Caco-2 (cell line): Measurements from ENCODE around the gene NFIL3. TPM values are rescaled to one million over a fixed set of nuclear protein-coding genes. Genes with fewer than 3 reads are reported as not detected.

ENCODE experiments used
- BruUV-seq: library from RNA; stranded (reverse); fragments of 400-500 nt; replicated peaks from 2 replicates; lab custom pipeline; 2021; lab: Mats Ljungman, UMichigan
- CTCF ChIA-PET: fragments of 300-600 bp; sonication (Branson Sonifier 250); formaldehyde crosslinking; loops from one replicate; lab custom pipeline; 2022; ENCODE audit warnings: antibody characterized with exemption; lab: Charles Lee
- POLR2A ChIA-PET: fragments of 300-600 bp; sonication (Branson Sonifier 250); formaldehyde crosslinking; loops from one replicate; lab custom pipeline; 2022; ENCODE audit warnings: antibody characterized with exemption; lab: Charles Lee
- DNase-seq, 2 experiments: peaks; one replicate each; pipeline versions ENCODE4 v3.0.0 to v3.0.0-alpha.2; 2020 to 2022
- H3K27me3 ChIP-seq: replicated peaks from 2 replicates; pipeline ENCODE4 v1.6.0; 2011; ENCODE audit warnings: low read length; ENCODE audit not compliant: control insufficient read depth, insufficient read depth
- H3K36me3 ChIP-seq: 2 replicates; pipeline ENCODE4 v1.5.1; 2011; ENCODE audit warnings: low read length; ENCODE audit not compliant: control insufficient read depth, insufficient read depth
- H3K4me1 ChIP-seq: fragments of 250-450 bp; sonication (Bioruptor Pico); 2 replicates; pipeline ENCODE4 v1.5.1; 2020; ENCODE audit warnings: mild to moderate bottlenecking
- H3K4me3 ChIP-seq: 2 replicates; pipeline ENCODE4 v1.5.1; 2011; ENCODE audit warnings: low read depth, mild to moderate bottlenecking, control low read depth, low read length
- H3K9me3 ChIP-seq: fragments of 250-450 bp; sonication (Bioruptor Pico); 2 replicates; pipeline ENCODE4 v1.5.1; 2020; ENCODE audit warnings: mild to moderate bottlenecking, moderate library complexity
- H3K27ac Mint-ChIP-seq: one replicate; pipeline ENCODE4 v1.8.0; 2022; ENCODE audit warnings: mixed read lengths; ENCODE audit not compliant: unreplicated experiment
- H3K27me3 Mint-ChIP-seq: one replicate; pipeline ENCODE4 v1.8.0; 2022; ENCODE audit warnings: mixed read lengths; ENCODE audit not compliant: insufficient read depth, unreplicated experiment
- H3K36me3 Mint-ChIP-seq: one replicate; pipeline ENCODE4 v1.8.0; 2022; ENCODE audit warnings: mild to moderate bottlenecking, mixed read lengths; ENCODE audit not compliant: insufficient read depth, unreplicated experiment
- H3K4me1 Mint-ChIP-seq: one replicate; pipeline ENCODE4 v1.8.0; 2022; ENCODE audit warnings: low read depth, mixed read lengths; ENCODE audit not compliant: unreplicated experiment
- H3K4me3 Mint-ChIP-seq: one replicate; pipeline ENCODE4 v1.8.0; 2022; ENCODE audit warnings: mild to moderate bottlenecking, moderate library complexity, mixed read lengths; ENCODE audit not compliant: unreplicated experiment
- H3K9me3 Mint-ChIP-seq: one replicate; pipeline ENCODE4 v1.8.0; 2022; ENCODE audit warnings: mixed read lengths; ENCODE audit not compliant: unreplicated experiment
- CTCF ChIP-seq, 2 experiments: fragments of 200-600 bp in 1 of 2; IDR thresholded peaks; 1 replicate in 1 of 2; 2 replicates in 1 of 2; pipeline versions ENCODE4 v1.5.1 to v1.8.0; 2011 to 2022; ENCODE audit warnings: antibody characterized with exemption in 1 of 2, control low read depth in 1 of 2, inconsistent platforms in 1 of 2, low read depth in 1 of 2, low read length in 1 of 2, mild to moderate bottlenecking in 1 of 2, moderate library complexity in 1 of 2; ENCODE audit not compliant: insufficient read depth in 1 of 2, severe bottlenecking in 1 of 2, unreplicated experiment in 1 of 2
- intact Hi-C: fragments of 100-400 bp; cut with micrococcal nuclease; formaldehyde crosslinking; loops from one replicate; pipeline ENCODE4 v1.10.0; 2022; ENCODE audit not compliant: unreplicated experiment
- total RNA-seq: library from RNA; stranded (reverse); gene quantifications from 2 replicates; pipeline ENCODE4 v1.2.3, GENCODE V29; 2022

The NFIL3 gene
- total RNA-seq, 1 experiment from 2014 or later, result 13.5 TPM

- no peak for DNase-seq
- intact Hi-C loops, result no loop called here
- H3K4me3 Mint-ChIP-seq, result no peak overlapping the region
- POLR2A ChIA-PET, result no interaction called here
- H3K36me3 Mint-ChIP-seq, result no peaks in the 10 kb centered on the region
- BruUV-seq, result no TSS peak
- CTCF ChIA-PET, result no interaction called here
- no peak overlapping the region for H3K27ac Mint-ChIP-seq
- Histone ChIP-seq H3K36me3 (no peaks in the 10 kb centered on the region), H3K4me1 (peaks cover 9% of the 10 kb centered on the region; the same call in 1 of the 2 replicates), H3K27me3 (no peaks in the 10 kb centered on the region), H3K4me3 (no peak overlapping the region), H3K9me3 (no peaks in the 10 kb centered on the region)
- no peaks in the 10 kb centered on the region for H3K9me3 Mint-ChIP-seq
- no peaks in the 10 kb centered on the region for H3K4me1 Mint-ChIP-seq
- no peaks in the 10 kb centered on the region for H3K27me3 Mint-ChIP-seq
- no peak for TF ChIP-seq CTCF (IDR thresholded peaks at IDR 0.05; ENCODE audit: insufficient read depth in 1 of 2, low read depth in 1 of 2, low read length in 1 of 2, severe bottlenecking in 1 of 2, unreplicated experiment in 1 of 2)
Measured at GRCh38 chr9:91393826-91394225, 29.8 kb downstream of the NFIL3 start.

GRCh38 chr9:91392435-91392834 is 31.2 kb downstream of the NFIL3 start:
- no peak overlapping the region for H3K4me3 Mint-ChIP-seq
- Histone ChIP-seq H3K27me3 (no peaks in the 10 kb centered on the region), H3K4me1 (peaks cover 9% of the 10 kb centered on the region; the same call in 1 of the 2 replicates), H3K36me3 (no peaks in the 10 kb centered on the region), H3K4me3 (no peak overlapping the region), H3K9me3 (no peaks in the 10 kb centered on the region)
- DNase-seq, result no peak
- CTCF ChIA-PET, result interaction anchor here (0.5 kb wide), 1 partner anchor 355 kb away, joined by 3 read pairs; no protein-coding TSS in a partner anchor
- no peaks in the 10 kb centered on the region for H3K27me3 Mint-ChIP-seq
- intact Hi-C loops, result no loop called here
- no peaks in the 10 kb centered on the region for H3K4me1 Mint-ChIP-seq
- no peak overlapping the region for H3K27ac Mint-ChIP-seq
- TF ChIP-seq CTCF (IDR thresholded peaks at IDR 0.05; ENCODE audit: insufficient read depth in 1 of 2, low read depth in 1 of 2, low read length in 1 of 2, severe bottlenecking in 1 of 2, unreplicated experiment in 1 of 2), result no peak
- POLR2A ChIA-PET, result no interaction called here
- no peaks in the 10 kb centered on the region for H3K9me3 Mint-ChIP-seq
- no TSS peak for BruUV-seq
- no peaks in the 10 kb centered on the region for H3K36me3 Mint-ChIP-seq

GRCh38 chr9:91391818-91392217 is 31.8 kb downstream of the NFIL3 start:
- Histone ChIP-seq H3K9me3 (no peaks in the 10 kb centered on the region), H3K4me1 (peaks cover 9% of the 10 kb centered on the region; the same call in 1 of the 2 replicates), H3K27me3 (no peaks in the 10 kb centered on the region), H3K4me3 (no peak overlapping the region), H3K36me3 (no peaks in the 10 kb centered on the region)
- no peaks in the 10 kb centered on the region for H3K27me3 Mint-ChIP-seq
- no peak overlapping the region for H3K4me3 Mint-ChIP-seq
- no peak overlapping the region for H3K27ac Mint-ChIP-seq
- ChIA-PET CTCF (no interaction called here), POLR2A (no interaction called here)
- no peak for DNase-seq
- no peaks in the 10 kb centered on the region for H3K4me1 Mint-ChIP-seq
- BruUV-seq, result no TSS peak
- no peaks in the 10 kb centered on the region for H3K9me3 Mint-ChIP-seq
- intact Hi-C loops, result no loop called here
- H3K36me3 Mint-ChIP-seq, result no peaks in the 10 kb centered on the region
- TF ChIP-seq CTCF (IDR thresholded peaks at IDR 0.05; ENCODE audit: insufficient read depth in 1 of 2, low read depth in 1 of 2, low read length in 1 of 2, severe bottlenecking in 1 of 2, unreplicated experiment in 1 of 2), result no peak
